Caco-2 (cell line): ENCODE results near the gene LPAR4. TPM values are rescaled to one million over a fixed set of nuclear protein-coding genes. Genes with fewer than 3 reads are reported as not detected.

Source experiments
- BruUV-seq: library from RNA; stranded (reverse); fragments of 400-500 nt; replicated peaks from 2 replicates; lab custom pipeline; 2021; lab: Mats Ljungman, UMichigan
- CTCF ChIA-PET: fragments of 300-600 bp; sonication (Branson Sonifier 250); formaldehyde crosslinking; loops from one replicate; lab custom pipeline; 2022; ENCODE audit warnings: antibody characterized with exemption; lab: Charles Lee
- POLR2A ChIA-PET: fragments of 300-600 bp; sonication (Branson Sonifier 250); formaldehyde crosslinking; loops from one replicate; lab custom pipeline; 2022; ENCODE audit warnings: antibody characterized with exemption; lab: Charles Lee
- DNase-seq, 2 experiments: peaks; one replicate each; pipeline versions ENCODE4 v3.0.0 to v3.0.0-alpha.2; 2020 to 2022
- H3K27me3 ChIP-seq: replicated peaks from 2 replicates; pipeline ENCODE4 v1.6.0; 2011; ENCODE audit warnings: low read length; ENCODE audit not compliant: control insufficient read depth, insufficient read depth
- H3K36me3 ChIP-seq: 2 replicates; pipeline ENCODE4 v1.5.1; 2011; ENCODE audit warnings: low read length; ENCODE audit not compliant: control insufficient read depth, insufficient read depth
- H3K4me1 ChIP-seq: fragments of 250-450 bp; sonication (Bioruptor Pico); 2 replicates; pipeline ENCODE4 v1.5.1; 2020; ENCODE audit warnings: mild to moderate bottlenecking
- H3K4me3 ChIP-seq: 2 replicates; pipeline ENCODE4 v1.5.1; 2011; ENCODE audit warnings: low read depth, mild to moderate bottlenecking, control low read depth, low read length
- H3K9me3 ChIP-seq: fragments of 250-450 bp; sonication (Bioruptor Pico); 2 replicates; pipeline ENCODE4 v1.5.1; 2020; ENCODE audit warnings: mild to moderate bottlenecking, moderate library complexity
- H3K27ac Mint-ChIP-seq: one replicate; pipeline ENCODE4 v1.8.0; 2022; ENCODE audit warnings: mixed read lengths; ENCODE audit not compliant: unreplicated experiment
- H3K27me3 Mint-ChIP-seq: one replicate; pipeline ENCODE4 v1.8.0; 2022; ENCODE audit warnings: mixed read lengths; ENCODE audit not compliant: insufficient read depth, unreplicated experiment
- H3K36me3 Mint-ChIP-seq: one replicate; pipeline ENCODE4 v1.8.0; 2022; ENCODE audit warnings: mild to moderate bottlenecking, mixed read lengths; ENCODE audit not compliant: insufficient read depth, unreplicated experiment
- H3K4me1 Mint-ChIP-seq: one replicate; pipeline ENCODE4 v1.8.0; 2022; ENCODE audit warnings: low read depth, mixed read lengths; ENCODE audit not compliant: unreplicated experiment
- H3K4me3 Mint-ChIP-seq: one replicate; pipeline ENCODE4 v1.8.0; 2022; ENCODE audit warnings: mild to moderate bottlenecking, moderate library complexity, mixed read lengths; ENCODE audit not compliant: unreplicated experiment
- H3K9me3 Mint-ChIP-seq: one replicate; pipeline ENCODE4 v1.8.0; 2022; ENCODE audit warnings: mixed read lengths; ENCODE audit not compliant: unreplicated experiment
- CTCF ChIP-seq, 2 experiments: fragments of 200-600 bp in 1 of 2; IDR thresholded peaks; 1 replicate in 1 of 2; 2 replicates in 1 of 2; pipeline versions ENCODE4 v1.5.1 to v1.8.0; 2011 to 2022; ENCODE audit warnings: antibody characterized with exemption in 1 of 2, control low read depth in 1 of 2, inconsistent platforms in 1 of 2, low read depth in 1 of 2, low read length in 1 of 2, mild to moderate bottlenecking in 1 of 2, moderate library complexity in 1 of 2; ENCODE audit not compliant: insufficient read depth in 1 of 2, severe bottlenecking in 1 of 2, unreplicated experiment in 1 of 2
- intact Hi-C: fragments of 100-400 bp; cut with micrococcal nuclease; formaldehyde crosslinking; loops from one replicate; pipeline ENCODE4 v1.10.0; 2022; ENCODE audit not compliant: unreplicated experiment
- total RNA-seq: library from RNA; stranded (reverse); gene quantifications from 2 replicates; pipeline ENCODE4 v1.2.3, GENCODE V29; 2022

LPAR4 gene
- total RNA-seq, 1 experiment from 2014 or later, result not detected

- DNase-seq, result no peak
- no TSS peak for BruUV-seq
- H3K9me3 Mint-ChIP-seq, result no peaks in the 10 kb centered on the region
Observed at GRCh38 chrX:78725287-78725686, 22.2 kb upstream of the LPAR4 start.

GRCh38 chrX:78746496-78746895, 1.0 kb upstream of the LPAR4 start:
- H3K9me3 ChIP-seq, result no peaks in the 10 kb centered on the region
- no peaks in the 10 kb centered on the region for H3K9me3 Mint-ChIP-seq
- POLR2A ChIA-PET, result no interaction called here
- no peaks in the 10 kb centered on the region for H3K4me1 Mint-ChIP-seq
- no peak overlapping the region for H3K27ac Mint-ChIP-seq
- no peak for DNase-seq
- BruUV-seq, result no TSS peak
- no peak overlapping the region for H3K4me3 ChIP-seq
- TF ChIP-seq CTCF (IDR thresholded peaks at IDR 0.05; ENCODE audit: insufficient read depth in 1 of 2, low read depth in 1 of 2, low read length in 1 of 2, severe bottlenecking in 1 of 2, unreplicated experiment in 1 of 2), result no peak
- no peaks in the 10 kb centered on the region for H3K36me3 Mint-ChIP-seq
- H3K4me3 Mint-ChIP-seq, result no peak overlapping the region
- no peaks in the 10 kb centered on the region for H3K36me3 ChIP-seq
- H3K4me1 ChIP-seq, result no peaks in the 10 kb centered on the region
- no peaks in the 10 kb centered on the region for H3K27me3 Mint-ChIP-seq
- H3K27me3 ChIP-seq, result no peaks in the 10 kb centered on the region
- intact Hi-C loops, result no loop called here
- CTCF ChIA-PET, result no interaction called here

More at GRCh38 chrX:78725287-78725686, 22.2 kb upstream of the LPAR4 start:
- no peaks in the 10 kb centered on the region for H3K36me3 Mint-ChIP-seq
- CTCF ChIA-PET, result no interaction called here
- Histone ChIP-seq H3K4me1 (no peaks in the 10 kb centered on the region), H3K27me3 (no peaks in the 10 kb centered on the region), H3K9me3 (no peaks in the 10 kb centered on the region), H3K36me3 (no peaks in the 10 kb centered on the region), H3K4me3 (no peak overlapping the region)
- H3K27me3 Mint-ChIP-seq, result no peaks in the 10 kb centered on the region
- POLR2A ChIA-PET, result no interaction called here
- TF ChIP-seq CTCF (IDR thresholded peaks at IDR 0.05; ENCODE audit: insufficient read depth in 1 of 2, low read depth in 1 of 2, low read length in 1 of 2, severe bottlenecking in 1 of 2, unreplicated experiment in 1 of 2), result no peak
- H3K27ac Mint-ChIP-seq, result no peak overlapping the region
- intact Hi-C loops, result no loop called here
- H3K4me3 Mint-ChIP-seq, result no peak overlapping the region
- H3K4me1 Mint-ChIP-seq, result no peaks in the 10 kb centered on the region

GRCh38 chrX:78747971-78748370, 451 bp downstream of the LPAR4 start:
- no peaks in the 10 kb centered on the region for H3K36me3 Mint-ChIP-seq
- CTCF ChIA-PET, result no interaction called here
- BruUV-seq, result no TSS peak
- no peaks in the 10 kb centered on the region for H3K36me3 ChIP-seq
- no peak overlapping the region for H3K4me3 ChIP-seq
- no peaks in the 10 kb centered on the region for H3K27me3 Mint-ChIP-seq
- H3K4me1 ChIP-seq, result no peaks in the 10 kb centered on the region
- intact Hi-C loops, result no loop called here
- H3K27ac Mint-ChIP-seq, result no peak overlapping the region
- no peaks in the 10 kb centered on the region for H3K9me3 Mint-ChIP-seq
- no peak for DNase-seq
- no peak overlapping the region for H3K4me3 Mint-ChIP-seq
- H3K27me3 ChIP-seq, result no peaks in the 10 kb centered on the region
- POLR2A ChIA-PET, result no interaction called here
- no peaks in the 10 kb centered on the region for H3K9me3 ChIP-seq
- TF ChIP-seq CTCF (IDR thresholded peaks at IDR 0.05; ENCODE audit: insufficient read depth in 1 of 2, low read depth in 1 of 2, low read length in 1 of 2, severe bottlenecking in 1 of 2, unreplicated experiment in 1 of 2), result no peak
- H3K4me1 Mint-ChIP-seq, result no peaks in the 10 kb centered on the region
